ENCODE measurements around the gene MLPH. TPM values are rescaled to one million over a fixed set of nuclear protein-coding genes. Genes with fewer than 3 reads are reported as not detected.
"Not testable (repeated sequence)": the region's sequence is repeated elsewhere in the genome, so short reads cannot be mapped to it uniquely, and the experiment has no call there.

MLPH gene
- total and polyA plus RNA-seq, 2 experiments from 2014 or later: 8.1 to 10.8 TPM

- Histone ChIP-seq H3K4me1 (ENCODE audit: insufficient read depth) (peaks cover 23% of the 10 kb centered on the region), H3K79me2 (ENCODE audit: insufficient read depth) (no peaks in the 10 kb centered on the region), H3K27ac (peak overlapping the region; percentile 92), H3K4me2 (ENCODE audit: unreplicated experiment) (peak overlapping the region; percentile 52), H4K20me1 (ENCODE audit: insufficient read depth) (no peaks in the 10 kb centered on the region), H3K4me3 (no peak overlapping the region), H3K36me3 (ENCODE audit: low read depth) (no peaks in the 10 kb centered on the region), H2AFZ (no peak overlapping the region; the same call in 1 of the 2 replicates), H3K9me3 (ENCODE audit: low read depth) (no peaks in the 10 kb centered on the region), H3K27me3 (replicated peaks; ENCODE audit: insufficient read depth) (no peaks in the 10 kb centered on the region), H3K9me2 (ENCODE audit: insufficient read depth) (no peaks in the 10 kb centered on the region), H3F3A (ENCODE audit: insufficient read depth) (peaks cover 3% of the 10 kb centered on the region), H3K9ac (peak overlapping the region; percentile 62)
- WGBS, 2 experiments (ENCODE audit: low coverage in 1 of 2, low lambda C conversion rate in 2 of 2, missing lambda C conversion rate in 2 of 2): 93 to 99% methylated on average over 5 to 8 of the region's 8 CpGs
- in situ Hi-C loops (cut with MboI): no loop called here
- TF ChIP-seq EZH2 (IDR thresholded peaks at IDR 0.05; ENCODE audit: insufficient read depth, poor library complexity, severe bottlenecking) (no peak), EZH2phosphoT487 (IDR thresholded peaks at IDR 0.05; ENCODE audit: insufficient read depth, low read depth) (no peak)
- peak; percentile 40 for DNase-seq
Measured at GRCh38 chr2:237464757-237465391, 22.2 kb upstream of the MLPH start.

GRCh38 chr2:237465515-237466148, 21.4 kb upstream of the MLPH start:
- in situ Hi-C loops (cut with MboI): no loop called here
- WGBS, 2 experiments (ENCODE audit: low coverage in 1 of 2, low lambda C conversion rate in 2 of 2, missing lambda C conversion rate in 2 of 2): 50 to 71% methylated on average over 11 to 16 of the region's 16 CpGs
- Histone ChIP-seq H3K79me2 (ENCODE audit: insufficient read depth) (no peaks in the 10 kb centered on the region), H3K9me3 (ENCODE audit: low read depth) (no peaks in the 10 kb centered on the region), H3K4me3 (no peak overlapping the region), H3K4me1 (ENCODE audit: insufficient read depth) (peaks cover 15% of the 10 kb centered on the region), H3K4me2 (ENCODE audit: unreplicated experiment) (peak overlapping the region; percentile 52), H3K9ac (peak overlapping the region; percentile 62), H3K9me2 (ENCODE audit: insufficient read depth) (no peaks in the 10 kb centered on the region), H3F3A (ENCODE audit: insufficient read depth) (peaks cover 3% of the 10 kb centered on the region; the same call in 1 of the 2 replicates), H2AFZ (peak overlapping the region; percentile 20; the same call in 1 of the 2 replicates), H3K27me3 (replicated peaks; ENCODE audit: insufficient read depth) (no peaks in the 10 kb centered on the region), H4K20me1 (ENCODE audit: insufficient read depth) (no peaks in the 10 kb centered on the region), H3K27ac (peak overlapping the region; percentile 92), H3K36me3 (ENCODE audit: low read depth) (no peaks in the 10 kb centered on the region)
- TF ChIP-seq EZH2phosphoT487 (IDR thresholded peaks at IDR 0.05; ENCODE audit: insufficient read depth, low read depth): no peak
- no peak for TF ChIP-seq EZH2 (IDR thresholded peaks at IDR 0.05; ENCODE audit: insufficient read depth, poor library complexity, severe bottlenecking)
- peak; percentile 97 for DNase-seq

- WGBS, 2 experiments (ENCODE audit: low coverage in 1 of 2, low lambda C conversion rate in 2 of 2, missing lambda C conversion rate in 2 of 2): 87 to 89% methylated on average over 6 of the region's 6 CpGs
- Histone ChIP-seq H3K36me3 (ENCODE audit: low read depth) (no peaks in the 10 kb centered on the region), H3K27me3 (replicated peaks; ENCODE audit: insufficient read depth) (no peaks in the 10 kb centered on the region), H3K4me2 (ENCODE audit: unreplicated experiment) (no peak overlapping the region), H3K4me3 (no peak overlapping the region), H3F3A (ENCODE audit: insufficient read depth) (peaks cover 3% of the 10 kb centered on the region; the same call in 1 of the 2 replicates), H3K79me2 (ENCODE audit: insufficient read depth) (no peaks in the 10 kb centered on the region), H3K9me3 (ENCODE audit: low read depth) (no peaks in the 10 kb centered on the region), H2AFZ (0 out of 2 replicates have a peak overlapping the region, but pooled peaks have one; percentile 21), H3K27ac (peak overlapping the region; percentile 92), H4K20me1 (ENCODE audit: insufficient read depth) (no peaks in the 10 kb centered on the region), H3K4me1 (ENCODE audit: insufficient read depth) (peaks cover 13% of the 10 kb centered on the region), H3K9ac (peak overlapping the region; percentile 61; the same call in 1 of the 2 replicates), H3K9me2 (ENCODE audit: insufficient read depth) (no peaks in the 10 kb centered on the region)
- in situ Hi-C loops (cut with MboI): no loop called here
- TF ChIP-seq EZH2 (IDR thresholded peaks at IDR 0.05; ENCODE audit: insufficient read depth, poor library complexity, severe bottlenecking) (no peak), EZH2phosphoT487 (IDR thresholded peaks at IDR 0.05; ENCODE audit: insufficient read depth, low read depth) (no peak)
- DNase-seq: no peak
Measured at GRCh38 chr2:237466211-237466610, 20.8 kb upstream of the MLPH start.

- Histone ChIP-seq H3K27ac (no peak overlapping the region), H3K4me2 (ENCODE audit: unreplicated experiment) (no peak overlapping the region), H3K9me3 (ENCODE audit: low read depth) (no peaks in the 10 kb centered on the region), H3K4me3 (no peak overlapping the region), H3K79me2 (ENCODE audit: insufficient read depth) (no peaks in the 10 kb centered on the region), H3K36me3 (ENCODE audit: low read depth) (no peaks in the 10 kb centered on the region), H3K9me2 (ENCODE audit: insufficient read depth) (no peaks in the 10 kb centered on the region), H4K20me1 (ENCODE audit: insufficient read depth) (no peaks in the 10 kb centered on the region), H3K27me3 (replicated peaks; ENCODE audit: insufficient read depth) (no peaks in the 10 kb centered on the region), H3F3A (ENCODE audit: insufficient read depth) (peaks cover 3% of the 10 kb centered on the region; the same call in 1 of the 2 replicates), H2AFZ (no peak overlapping the region), H3K9ac (no peak overlapping the region), H3K4me1 (ENCODE audit: insufficient read depth) (peaks cover 17% of the 10 kb centered on the region)
- TF ChIP-seq EZH2phosphoT487 (IDR thresholded peaks at IDR 0.05; ENCODE audit: insufficient read depth, low read depth) (no peak), EZH2 (IDR thresholded peaks at IDR 0.05; ENCODE audit: insufficient read depth, poor library complexity, severe bottlenecking) (no peak)
- in situ Hi-C loops (cut with MboI): no loop called here
- 78 to 80% methylated on average over 5 of the region's 5 CpGs for WGBS, 2 experiments (ENCODE audit: low coverage in 1 of 2, low lambda C conversion rate in 2 of 2, missing lambda C conversion rate in 2 of 2)
- no peak for DNase-seq
Measured at GRCh38 chr2:237467447-237468179, 19.4 kb upstream of the MLPH start.

GRCh38 chr2:237469410-237469809, 17.6 kb upstream of the MLPH start:
- H2AFZ ChIP-seq; H3K9ac ChIP-seq; H3K79me2 ChIP-seq (ENCODE audit: insufficient read depth); H3K4me3 ChIP-seq; H3F3A ChIP-seq (ENCODE audit: insufficient read depth); DNase-seq; H4K20me1 ChIP-seq (ENCODE audit: insufficient read depth); H3K4me2 ChIP-seq (ENCODE audit: unreplicated experiment); H3K27me3 ChIP-seq (replicated peaks; ENCODE audit: insufficient read depth); H3K9me3 ChIP-seq (ENCODE audit: low read depth); in situ Hi-C loops (cut with MboI); H3K9me2 ChIP-seq (ENCODE audit: insufficient read depth); H3K27ac ChIP-seq; H3K36me3 ChIP-seq (ENCODE audit: low read depth): not testable (repeated sequence)
- 85 to 88% methylated on average over 7 of the region's 7 CpGs for WGBS, 2 experiments (ENCODE audit: low coverage in 1 of 2, low lambda C conversion rate in 2 of 2, missing lambda C conversion rate in 2 of 2)
- H3K4me1 ChIP-seq (ENCODE audit: insufficient read depth): peaks cover 24% of the 10 kb centered on the region

Measured in GM23248 (cell line).